ENCODE measurements around the gene OSBPL1A. TPM values are rescaled to one million over a fixed set of nuclear protein-coding genes. Genes with fewer than 3 reads are reported as not detected.

OSBPL1A gene
- total RNA-seq, 1 donor, result 23.3 TPM

GRCh38 chr18:24189664-24190346, 207.8 kb downstream of the OSBPL1A start:
- no peak for DNase-seq (ENCODE audit: low read depth)
- TF ChIP-seq CTCF (IDR thresholded peaks at IDR 0.05; ENCODE audit: insufficient read depth, low read depth, low read length), result no peak
- no peak overlapping the region for H3K4me3 ChIP-seq (ENCODE audit: low read depth, low read length)

- DNase-seq (ENCODE audit: low read depth), result peak; percentile 22
- TF ChIP-seq CTCF (IDR thresholded peaks at IDR 0.05; ENCODE audit: insufficient read depth, low read depth, low read length), result no peak
- no peak overlapping the region for H3K4me3 ChIP-seq (ENCODE audit: low read depth, low read length)
These were observed 208.6 kb downstream of the OSBPL1A start for GRCh38 chr18:24189007-24189528.

- H3K4me3 ChIP-seq (ENCODE audit: low read depth, low read length), result no peak overlapping the region
- TF ChIP-seq CTCF (IDR thresholded peaks at IDR 0.05; ENCODE audit: insufficient read depth, low read depth, low read length), result no peak
- no peak for DNase-seq (ENCODE audit: low read depth)
These were observed 209.5 kb downstream of the OSBPL1A start for GRCh38 chr18:24188120-24188519.

GRCh38 chr18:24187689-24188088, 209.9 kb downstream of the OSBPL1A start:
- TF ChIP-seq CTCF (IDR thresholded peaks at IDR 0.05; ENCODE audit: insufficient read depth, low read depth, low read length), result no peak
- no peak for DNase-seq (ENCODE audit: low read depth)
- H3K4me3 ChIP-seq (ENCODE audit: low read depth, low read length), result no peak overlapping the region

GRCh38 chr18:24187049-24187448, 210.6 kb downstream of the OSBPL1A start:
- TF ChIP-seq CTCF (IDR thresholded peaks at IDR 0.05; ENCODE audit: insufficient read depth, low read depth, low read length), result no peak
- H3K4me3 ChIP-seq (ENCODE audit: low read depth, low read length), result no peak overlapping the region

GRCh38 chr18:24185805-24186204, 211.8 kb downstream of the OSBPL1A start:
- TF ChIP-seq CTCF (IDR thresholded peaks at IDR 0.05; ENCODE audit: insufficient read depth, low read depth, low read length), result no peak
- no peak overlapping the region for H3K4me3 ChIP-seq (ENCODE audit: low read depth, low read length)
- DNase-seq (ENCODE audit: low read depth), result no peak

More at GRCh38 chr18:24187049-24187448, 210.6 kb downstream of the OSBPL1A start:
- DNase-seq (ENCODE audit: low read depth), result no peak

Measured in fibroblast of villous mesenchyme (primary cell).